HG03196 (cell line): Measurements from ENCODE around the gene TM2D3.
A peak's percentile ranks its signal among the peaks of the same experiment; 100 is the strongest.

Experiments used
- ATAC-seq: cut with Tn5 transposase; IDR thresholded peaks from one replicate; pipeline ENCODE4 v1.9.1; 2021; ENCODE audit not compliant: unreplicated experiment

TM2D3 gene

GRCh38 chr15:101652098-101652785 is at the start of gene TM2D3:
TM2D3 (minus strand) TSS chr15:101652381; CDS start chr15:101652361, 20 bp downstream.
- ATAC-seq = peak; percentile 91

GRCh38 chr15:101698314-101698713 is 46.1 kb upstream of the TM2D3 start:
- no peak for ATAC-seq

- no peak for ATAC-seq
These were observed 45.3 kb upstream of the TM2D3 start for GRCh38 chr15:101697488-101697887.

- ATAC-seq = no peak
These were observed 44.6 kb upstream of the TM2D3 start for GRCh38 chr15:101696829-101697228.

- ATAC-seq = no peak
These were observed 42.1 kb upstream of the TM2D3 start for GRCh38 chr15:101694261-101694660.

- no peak for ATAC-seq
These were observed 40.8 kb upstream of the TM2D3 start for GRCh38 chr15:101692801-101693598.

- no peak for ATAC-seq
These were observed 37.7 kb upstream of the TM2D3 start for GRCh38 chr15:101689901-101690300.

- ATAC-seq = no peak
These were observed 34.5 kb upstream of the TM2D3 start for GRCh38 chr15:101686718-101687117.

- ATAC-seq = no peak
These were observed 32.7 kb upstream of the TM2D3 start for GRCh38 chr15:101684877-101685276.

- ATAC-seq = no peak
These were observed 32.2 kb upstream of the TM2D3 start for GRCh38 chr15:101684384-101684783.

- ATAC-seq = no peak
These were observed 27.6 kb upstream of the TM2D3 start for GRCh38 chr15:101679806-101680205.

GRCh38 chr15:101676921-101677329 is 24.7 kb upstream of the TM2D3 start:
- no peak for ATAC-seq

- ATAC-seq = peak; percentile 62
These were observed 23.8 kb upstream of the TM2D3 start for GRCh38 chr15:101675796-101676582.

GRCh38 chr15:101675015-101675414 is 22.8 kb upstream of the TM2D3 start:
- no peak for ATAC-seq

GRCh38 chr15:101672298-101672697 is 20.1 kb upstream of the TM2D3 start:
- ATAC-seq = no peak

- no peak for ATAC-seq
These were observed 17.6 kb upstream of the TM2D3 start for GRCh38 chr15:101669744-101670143.

- ATAC-seq = no peak
These were observed 15.7 kb upstream of the TM2D3 start for GRCh38 chr15:101667881-101668280.

- no peak for ATAC-seq
These were observed 12.2 kb upstream of the TM2D3 start for GRCh38 chr15:101664303-101664913.

- ATAC-seq = no peak
These were observed 10.0 kb upstream of the TM2D3 start for GRCh38 chr15:101662203-101662602.

- no peak for ATAC-seq
These were observed 7.8 kb upstream of the TM2D3 start for GRCh38 chr15:101660005-101660404.
